VCaP (cell line): Measurements from ENCODE around the gene ARF3.

Experiments used
- H3K27ac ChIP-seq: fragments of 450-650 bp; 2 replicates; pipeline ENCODE4 v1.5.1; 2017
- TF ChIP-seq, protein P1 (sequence below): fragments of 450-650 bp; conservative IDR thresholded peaks from 2 replicates; pipeline ENCODE4 v1.5.1; 2017; ENCODE audit warnings: mild to moderate bottlenecking, moderate library complexity

ARF3 gene

DNA sequence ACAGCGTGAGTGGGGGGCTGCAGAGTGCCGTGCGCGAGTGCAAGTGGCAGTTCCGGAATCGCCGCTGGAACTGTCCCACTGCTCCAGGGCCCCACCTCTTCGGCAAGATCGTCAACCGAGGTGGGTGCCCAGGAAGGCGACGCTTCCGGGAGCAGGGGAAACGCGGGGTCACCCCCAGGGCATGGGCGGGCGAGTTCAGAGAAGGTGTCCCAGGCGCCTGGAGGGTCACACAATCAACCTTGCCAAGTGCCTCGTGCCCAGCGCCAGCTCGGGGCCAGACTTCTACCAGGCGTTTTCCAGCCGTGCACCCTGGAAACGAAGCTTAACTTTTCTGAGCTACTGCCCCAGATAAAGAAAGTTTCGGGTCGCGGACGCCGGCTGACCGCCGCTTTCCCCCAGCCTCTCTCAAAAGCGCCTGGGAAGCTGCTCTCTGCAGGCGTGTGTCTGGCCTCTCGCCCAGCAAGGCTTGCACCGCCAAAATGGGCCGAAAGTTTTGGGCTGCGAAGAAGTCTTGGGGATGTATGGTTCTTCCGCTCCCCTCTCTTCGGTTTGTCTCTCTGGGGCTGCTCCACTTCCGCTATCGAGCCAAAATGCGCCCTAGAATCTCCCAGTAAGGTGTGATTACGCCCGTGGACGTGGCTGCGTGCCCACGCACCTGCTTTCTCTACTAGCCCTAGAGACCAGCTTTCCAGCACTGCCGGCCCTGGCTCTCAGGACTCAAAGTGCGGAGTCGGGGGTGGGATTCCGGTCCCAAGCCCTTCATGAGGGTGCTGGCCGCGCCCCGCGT is 22.5 kb upstream of the ARF3 start:
- H3K27ac ChIP-seq = no peak overlapping the region
- TF ChIP-seq, protein P1, sequence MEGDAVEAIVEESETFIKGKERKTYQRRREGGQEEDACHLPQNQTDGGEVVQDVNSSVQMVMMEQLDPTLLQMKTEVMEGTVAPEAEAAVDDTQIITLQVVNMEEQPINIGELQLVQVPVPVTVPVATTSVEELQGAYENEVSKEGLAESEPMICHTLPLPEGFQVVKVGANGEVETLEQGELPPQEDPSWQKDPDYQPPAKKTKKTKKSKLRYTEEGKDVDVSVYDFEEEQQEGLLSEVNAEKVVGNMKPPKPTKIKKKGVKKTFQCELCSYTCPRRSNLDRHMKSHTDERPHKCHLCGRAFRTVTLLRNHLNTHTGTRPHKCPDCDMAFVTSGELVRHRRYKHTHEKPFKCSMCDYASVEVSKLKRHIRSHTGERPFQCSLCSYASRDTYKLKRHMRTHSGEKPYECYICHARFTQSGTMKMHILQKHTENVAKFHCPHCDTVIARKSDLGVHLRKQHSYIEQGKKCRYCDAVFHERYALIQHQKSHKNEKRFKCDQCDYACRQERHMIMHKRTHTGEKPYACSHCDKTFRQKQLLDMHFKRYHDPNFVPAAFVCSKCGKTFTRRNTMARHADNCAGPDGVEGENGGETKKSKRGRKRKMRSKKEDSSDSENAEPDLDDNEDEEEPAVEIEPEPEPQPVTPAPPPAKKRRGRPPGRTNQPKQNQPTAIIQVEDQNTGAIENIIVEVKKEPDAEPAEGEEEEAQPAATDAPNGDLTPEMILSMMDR = no peak

DNA sequence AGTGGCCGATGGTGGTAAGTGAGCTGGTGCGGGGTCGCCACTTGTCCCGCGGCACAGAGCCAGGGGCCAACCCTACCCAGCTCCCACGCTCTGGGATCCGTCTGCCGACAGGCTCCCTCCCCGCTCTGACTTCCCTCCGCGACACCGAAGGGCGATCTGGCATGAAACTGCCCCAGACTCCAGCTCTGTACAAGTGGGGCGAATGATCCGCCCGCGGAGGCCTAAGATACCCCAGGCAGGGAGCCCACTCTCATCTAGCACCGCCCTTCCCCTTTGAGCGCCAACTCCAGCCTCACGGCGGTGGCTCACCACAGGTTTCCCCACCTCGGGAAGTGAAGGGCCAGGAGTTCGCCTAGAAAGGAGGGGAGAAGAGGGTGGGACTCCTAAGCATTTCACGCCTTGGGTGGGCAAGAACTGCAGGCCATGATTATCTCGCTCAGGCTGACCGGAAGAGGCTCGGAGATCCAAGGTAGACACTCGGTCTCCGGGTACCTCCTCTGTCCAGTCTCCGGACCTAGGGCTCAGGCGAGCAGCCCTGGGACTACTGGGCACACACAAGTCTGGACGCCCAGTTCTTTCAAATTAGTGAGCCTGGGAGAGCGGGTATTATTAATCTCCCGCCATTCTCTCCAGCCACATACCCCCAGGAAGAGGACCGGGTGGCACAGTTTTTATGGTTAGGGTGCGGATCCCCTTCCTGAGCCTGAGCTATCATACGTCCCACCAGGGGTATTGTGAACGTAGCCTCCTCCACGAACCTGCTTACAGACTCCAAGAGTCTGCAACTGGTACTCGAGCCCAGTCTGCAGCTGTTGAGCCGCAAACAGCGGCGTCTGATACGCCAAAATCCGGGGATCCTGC is 21.7 kb upstream of the ARF3 start:
- H3K27ac ChIP-seq = no peak overlapping the region
- TF ChIP-seq, protein P1 = no peak

DNA sequence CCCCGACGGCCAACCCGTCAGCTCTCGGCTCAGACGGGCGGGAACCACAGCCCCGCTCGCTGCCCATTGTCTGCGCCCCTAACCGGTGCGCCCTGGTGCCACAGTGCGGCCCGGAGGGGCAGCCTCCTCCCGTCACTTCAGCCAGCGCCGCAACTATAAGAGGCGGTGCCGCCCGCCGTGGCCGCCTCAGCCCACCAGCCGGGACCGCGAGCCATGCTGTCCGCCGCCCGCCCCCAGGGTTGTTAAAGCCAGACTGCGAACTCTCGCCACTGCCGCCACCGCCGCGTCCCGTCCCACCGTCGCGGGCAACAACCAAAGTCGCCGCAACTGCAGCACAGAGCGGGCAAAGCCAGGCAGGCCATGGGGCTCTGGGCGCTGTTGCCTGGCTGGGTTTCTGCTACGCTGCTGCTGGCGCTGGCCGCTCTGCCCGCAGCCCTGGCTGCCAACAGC is 21.0 kb upstream of the ARF3 start, which contains the start of gene WNT1:
TSS of gene WNT1 (plus strand) at position 32 of the 450 bp plus-strand sequence. CDS start at position 361, 329 bp downstream.
- no peak within 1 kb of the TSS for H3K27ac ChIP-seq
- TF ChIP-seq, protein P1 = peak; percentile 56

DNA sequence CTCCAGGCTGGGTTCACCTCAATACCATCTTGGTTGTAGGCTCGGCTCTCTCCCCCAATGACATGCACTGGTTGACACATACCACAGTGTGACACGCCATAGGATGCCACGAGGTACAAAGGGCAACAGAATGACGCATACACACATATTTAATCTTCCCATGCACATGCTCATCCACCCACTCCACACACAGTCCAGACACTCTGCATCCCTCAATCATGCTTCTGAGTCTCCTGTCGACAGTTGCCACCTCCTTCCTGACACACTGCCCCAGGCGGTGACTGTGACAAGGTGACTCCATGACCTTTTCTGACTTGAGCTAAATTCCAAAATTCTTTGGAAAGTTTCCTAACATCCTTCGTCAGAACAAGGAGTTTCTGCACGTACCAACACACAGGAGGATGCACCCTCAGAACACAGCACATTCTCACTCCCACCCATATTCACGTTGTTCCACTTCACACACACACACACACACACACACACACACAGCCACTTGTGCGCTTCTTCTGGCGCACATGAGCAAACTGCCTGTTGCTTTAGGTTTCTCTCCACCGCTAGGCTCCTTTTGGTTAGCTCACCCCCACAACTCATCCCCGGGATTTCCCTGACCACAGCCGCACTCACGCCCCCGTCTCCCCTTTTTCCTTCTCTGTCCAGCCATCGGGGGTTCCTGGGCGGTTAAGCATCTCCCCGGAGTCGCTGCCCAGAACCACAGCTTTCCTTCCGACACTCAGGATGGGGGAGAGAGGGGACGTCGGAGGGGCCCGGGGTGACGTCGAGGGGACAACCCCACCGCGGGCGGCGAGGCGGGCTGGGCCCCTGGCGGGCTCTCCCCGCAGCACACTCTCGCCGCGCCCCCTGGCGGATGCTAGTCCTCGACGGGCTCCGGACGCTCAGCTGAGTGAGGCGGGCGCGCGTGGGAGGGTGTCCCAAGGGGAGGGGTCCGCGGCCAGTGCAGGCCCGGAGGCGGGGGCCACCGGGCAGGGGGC is 20.3 kb upstream of the ARF3 start:
- TF ChIP-seq, protein P1 = peak; percentile 88
- no peak overlapping the region for H3K27ac ChIP-seq

DNA sequence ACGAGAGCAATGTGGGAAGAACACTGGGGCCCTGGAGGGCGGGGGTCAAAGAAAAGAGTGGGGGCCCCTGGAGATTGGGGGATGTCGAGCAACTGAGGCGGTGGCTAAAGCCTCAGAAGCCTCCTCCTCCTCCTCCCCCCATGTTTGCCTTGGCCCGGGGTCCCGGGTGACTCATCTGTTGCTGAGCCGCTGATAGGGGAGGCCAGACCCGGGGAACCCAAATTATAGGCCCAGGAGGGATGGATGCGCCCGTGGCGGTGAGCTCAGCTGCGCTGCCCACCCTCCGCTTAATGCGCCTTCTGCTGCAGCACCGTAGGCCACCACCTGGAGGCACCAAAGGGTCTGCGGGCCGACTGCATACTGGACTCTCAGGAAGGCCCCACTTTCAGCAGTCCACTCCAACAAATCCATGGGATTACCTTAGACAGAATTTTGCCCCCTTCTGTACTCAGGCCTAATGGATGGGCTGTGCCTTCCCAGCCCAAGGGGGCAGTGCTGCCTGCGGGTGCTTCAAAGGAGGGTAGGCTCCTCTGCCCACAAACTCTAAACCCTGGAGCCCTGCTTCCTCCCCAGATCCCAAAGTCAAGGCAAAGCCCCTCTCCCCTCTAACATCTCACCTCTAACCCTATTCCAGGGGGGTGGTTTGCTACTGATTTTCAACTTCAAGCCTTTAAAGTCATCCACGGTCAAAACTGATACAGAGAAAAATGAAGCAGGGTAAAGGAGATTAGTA is 16.8 kb upstream of the ARF3 start:
- TF ChIP-seq, protein P1 = peak; percentile 28

DNA sequence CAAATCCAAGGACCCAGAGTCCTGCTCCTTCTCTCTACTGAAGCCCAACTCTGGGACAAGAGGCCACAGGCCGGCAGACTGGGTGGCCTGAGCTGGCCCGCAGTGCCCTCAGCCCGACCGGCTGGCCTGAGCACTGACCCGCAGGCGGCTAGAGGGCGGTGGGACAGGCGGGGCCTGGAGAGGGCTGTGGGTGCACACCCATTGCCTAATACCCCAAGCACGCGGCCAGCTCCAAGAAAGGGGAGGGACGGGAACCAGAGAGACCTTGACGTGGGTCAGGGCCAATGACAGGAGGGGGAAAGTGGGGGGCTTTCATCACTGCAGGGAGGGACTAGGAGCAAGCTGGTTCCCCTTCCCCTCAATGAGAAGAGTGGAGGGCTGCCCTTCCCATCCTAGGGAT is 16.2 kb upstream of the ARF3 start:
- no peak overlapping the region for H3K27ac ChIP-seq
- TF ChIP-seq, protein P1 = no peak

More for the DNA sequence above, 16.8 kb upstream of the ARF3 start:
- no peak overlapping the region for H3K27ac ChIP-seq
